Mucosa of descending colon (tissue), 3 donors: ENCODE measurements around the gene DCTN4. TPM values are rescaled to one million over a fixed set of nuclear protein-coding genes. Genes with fewer than 3 reads are reported as not detected.

Experiments used
- ATAC-seq: fragments of 200-7000 bp; cut with Tn5 transposase; one replicate; pipeline ENCODE4 v1.9.1; 2020; ENCODE audit warnings: mild to moderate bottlenecking, moderate library complexity
- DNase-seq, 3 donors: peaks; one replicate each; pipeline ENCODE4 v3.0.0-alpha.2; 2020
- H3K36me3 ChIP-seq: fragments of 200-600 bp; one replicate; pipeline ENCODE4 v1.8.0; 2021; ENCODE audit warnings: low read depth, mild to moderate bottlenecking
- H3K4me1 ChIP-seq: fragments of 200-600 bp; one replicate; pipeline ENCODE4 v1.8.0; 2021; ENCODE audit warnings: low read depth, mild to moderate bottlenecking
- H3K4me3 ChIP-seq: fragments of 200-600 bp; one replicate; pipeline ENCODE4 v1.8.0; 2021; ENCODE audit warnings: mild to moderate bottlenecking
- H3K9me3 ChIP-seq: fragments of 200-600 bp; one replicate; pipeline ENCODE4 v1.8.0; 2021; ENCODE audit warnings: mild to moderate bottlenecking
- CTCF ChIP-seq: fragments of 200-600 bp; IDR thresholded peaks from one replicate; pipeline ENCODE4 v1.8.0; 2022; ENCODE audit warnings: antibody characterized with exemption, mild to moderate bottlenecking
- intact Hi-C, 2 donors: fragments of 100-400 bp; cut with DNase I in 1 of 2; cut with micrococcal nuclease in 1 of 2; formaldehyde crosslinking; loops; one replicate each; pipeline versions ENCODE4 v1.11.0 to v1.11.1; 2022; cut with DNase I, micrococcal nuclease
- total RNA-seq, 3 donors: library from RNA; stranded (reverse); fragmentation: NEBNext Ultra II Directional in 2 of 3; extraction: Animal tissue kit (Norgen Biotek cat#: 25700) in 2 of 3; gene quantifications; one replicate each; pipeline versions ENCODE4 v1.2.1 to v1.2.4, GENCODE V29; 2021 to 2023
- donor health status: DM: no; HTN: no; CAD: no; lungs with moderate emphysema.
- donor health status: DM: no; HTN: no; CAD: no.
- donor health status: DM: no; HTN: yes; CAD: no.

DCTN4 gene
- total RNA-seq, 3 donors from 2014 or later = 50.8 to 56.4 (median 52.9) TPM

DNA sequence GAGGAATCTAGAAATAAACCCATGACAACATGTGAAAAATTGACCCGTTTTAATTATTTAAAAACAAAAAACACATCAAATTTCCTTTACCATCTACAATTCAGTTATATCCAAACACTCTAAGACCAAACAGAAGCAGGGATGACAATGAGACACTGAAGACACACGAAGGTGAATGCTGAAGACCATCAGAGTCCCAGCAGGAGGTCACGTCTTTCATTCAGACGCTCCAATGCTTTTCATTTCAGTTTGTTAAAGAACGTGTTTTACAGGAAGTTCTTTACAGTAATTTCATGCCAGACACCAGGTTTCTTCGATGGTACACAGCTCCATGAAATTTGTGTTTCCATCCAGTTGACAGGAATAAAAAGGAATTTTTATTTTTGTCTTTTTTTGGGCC lies 68.1 kb downstream of the DCTN4 start:
- no peaks in the 10 kb centered on the region for H3K4me1 ChIP-seq
- no peak for TF ChIP-seq CTCF
- intact Hi-C loops = no loop called here
- no peak for ATAC-seq
- no peaks in the 10 kb centered on the region for H3K9me3 ChIP-seq
- DNase-seq = no peak
- peaks cover 10% of the 10 kb centered on the region for H3K36me3 ChIP-seq
- no peak overlapping the region for H3K4me3 ChIP-seq

- TF ChIP-seq CTCF = no peak
- no peaks in the 10 kb centered on the region for H3K9me3 ChIP-seq
- peaks cover 10% of the 10 kb centered on the region for H3K36me3 ChIP-seq
- DNase-seq (no peak), ATAC-seq (no peak)
- H3K4me1 ChIP-seq = no peaks in the 10 kb centered on the region
- intact Hi-C loops = no loop called here
- H3K4me3 ChIP-seq = no peak overlapping the region
Measured at GRCh38 chr5:150689120-150689519, 69.7 kb downstream of the DCTN4 start.

GRCh38 chr5:150676578-150676977 lies 82.2 kb downstream of the DCTN4 start:
- DNase-seq (no peak), ATAC-seq (no peak)
- no peak overlapping the region for H3K4me3 ChIP-seq
- peaks cover 12% of the 10 kb centered on the region for H3K4me1 ChIP-seq
- no peak for TF ChIP-seq CTCF
- intact Hi-C loops = no loop called here
- no peaks in the 10 kb centered on the region for H3K36me3 ChIP-seq
- no peaks in the 10 kb centered on the region for H3K9me3 ChIP-seq

DNA sequence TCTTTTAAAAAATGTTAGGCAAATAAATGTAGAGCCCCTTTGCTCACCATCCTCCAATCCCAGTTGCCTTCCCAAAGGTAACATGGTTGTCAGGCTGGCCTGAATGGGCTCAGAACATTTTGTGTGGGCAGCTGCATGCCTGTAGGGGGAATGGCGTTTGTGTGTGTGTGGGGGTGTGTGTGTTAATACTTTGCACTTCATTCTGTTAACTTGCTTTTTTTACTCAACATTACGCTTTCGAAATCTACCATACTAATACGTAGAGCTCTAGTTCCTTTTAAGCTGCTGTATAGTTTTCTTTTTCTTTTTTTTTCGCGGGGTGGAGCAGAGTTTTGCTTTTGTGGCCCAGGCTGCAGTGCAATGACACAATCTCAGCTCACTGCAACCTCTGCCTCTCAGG lies 83.7 kb downstream of the DCTN4 start:
- TF ChIP-seq CTCF = no peak
- DNase-seq = no peak
- Histone ChIP-seq H3K9me3 (no peaks in the 10 kb centered on the region), H3K4me1 (peaks cover 12% of the 10 kb centered on the region), H3K4me3 (no peak overlapping the region), H3K36me3 (no peaks in the 10 kb centered on the region)
- intact Hi-C loops = no loop called here
- ATAC-seq = no peak

DNA sequence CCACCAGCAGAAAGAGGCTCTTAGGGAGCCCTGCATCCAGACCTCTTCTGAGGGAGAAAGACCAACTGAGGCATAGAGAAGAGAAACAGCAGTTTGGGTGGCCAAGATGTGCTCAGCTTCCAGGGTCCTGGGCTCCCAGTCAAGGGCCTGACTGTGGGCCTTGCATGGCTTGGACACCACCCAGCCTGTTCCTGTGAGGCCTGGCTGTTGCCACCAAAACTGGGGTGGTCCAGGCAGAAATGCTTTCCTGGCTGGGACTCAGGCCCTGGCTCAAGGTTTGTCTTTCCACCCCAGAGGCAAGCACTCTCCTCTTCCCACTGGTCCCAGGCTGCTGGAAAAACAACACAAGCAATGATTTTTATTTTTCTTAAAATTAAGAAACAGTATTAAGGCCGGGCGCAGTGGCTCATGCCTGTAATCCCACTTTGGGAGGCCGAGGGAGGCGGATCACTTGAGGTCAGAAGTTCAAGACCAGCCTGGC lies 84.4 kb downstream of the DCTN4 start:
- Histone ChIP-seq H3K4me1 (peaks cover 12% of the 10 kb centered on the region), H3K9me3 (no peaks in the 10 kb centered on the region), H3K36me3 (no peaks in the 10 kb centered on the region), H3K4me3 (no peak overlapping the region)
- intact Hi-C loops = no loop called here
- ATAC-seq = no peak
- TF ChIP-seq CTCF = no peak
- DNase-seq = no peak

DNA sequence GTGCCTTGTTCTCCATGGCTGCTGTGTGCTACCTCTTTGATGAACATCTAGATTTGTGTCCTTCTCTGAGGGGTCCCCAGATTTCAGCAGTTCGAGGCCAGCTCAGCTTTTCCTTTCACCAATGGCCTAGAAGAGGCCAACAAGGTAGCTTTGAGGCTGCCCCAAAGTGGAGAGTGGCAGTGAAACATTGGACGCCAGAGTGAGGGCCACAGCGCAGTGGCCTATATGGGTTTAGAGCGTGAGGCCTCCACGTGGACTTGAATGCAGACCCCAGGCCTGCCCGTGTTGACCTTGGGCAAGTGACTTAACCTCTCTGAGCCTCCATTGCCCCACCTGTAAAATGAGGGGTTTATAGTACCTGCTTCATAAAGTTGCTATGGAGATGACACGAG lies 85.9 kb downstream of the DCTN4 start:
- no peaks in the 10 kb centered on the region for H3K9me3 ChIP-seq
- no peak for TF ChIP-seq CTCF
- no peaks in the 10 kb centered on the region for H3K36me3 ChIP-seq
- intact Hi-C loops = no loop called here
- H3K4me3 ChIP-seq = no peak overlapping the region
- ATAC-seq (no peak), DNase-seq (no peak)
- H3K4me1 ChIP-seq = peaks cover 12% of the 10 kb centered on the region
